Activated T-helper 1 cell treated with anti-CD3 and anti-CD28 coated beads, Interleukin-2, amount 50 U/mL, for 16 hours (primary cell): ENCODE data around the gene ANKRD33B.

ENCODE experiments used
- DNase-seq, 2 donors: peaks; one replicate each; pipeline ENCODE4 v3.0.0-alpha.2; 2020; ENCODE audit warnings: low read depth in 1 of 2, low spot score in 1 of 2

ANKRD33B gene

GRCh38 chr5:10673017-10673389, 109.1 kb downstream of the ANKRD33B start:
- no peak for DNase-seq

- no peak for DNase-seq
Measured at GRCh38 chr5:10673407-10673806, 109.5 kb downstream of the ANKRD33B start.

- no peak for DNase-seq
Measured at GRCh38 chr5:10674096-10674495, 110.2 kb downstream of the ANKRD33B start.

GRCh38 chr5:10674582-10674981, 110.7 kb downstream of the ANKRD33B start:
- no peak for DNase-seq

GRCh38 chr5:10675177-10675700, 111.4 kb downstream of the ANKRD33B start:
- no peak for DNase-seq

GRCh38 chr5:10676224-10676623, 112.4 kb downstream of the ANKRD33B start:
- no peak for DNase-seq

- no peak for DNase-seq
Measured at GRCh38 chr5:10676946-10677345, 113.1 kb downstream of the ANKRD33B start.

- no peak for DNase-seq
Measured at GRCh38 chr5:10677533-10677932, 113.7 kb downstream of the ANKRD33B start.

GRCh38 chr5:10678244-10678643, 114.4 kb downstream of the ANKRD33B start:
- DNase-seq, result no peak

GRCh38 chr5:10679336-10679988, 115.6 kb downstream of the ANKRD33B start:
- no peak for DNase-seq

- DNase-seq, result no peak
Measured at GRCh38 chr5:10680876-10681481, 117.1 kb downstream of the ANKRD33B start.

GRCh38 chr5:10681731-10682679, 118.1 kb downstream of the ANKRD33B start:
- no peak for DNase-seq

- DNase-seq, result no peak
Measured at GRCh38 chr5:10682801-10683525, 119.1 kb downstream of the ANKRD33B start.

- no peak for DNase-seq
Measured at GRCh38 chr5:10684303-10685086, 120.6 kb downstream of the ANKRD33B start.

- DNase-seq, result no peak
Measured at GRCh38 chr5:10685115-10685521, 121.2 kb downstream of the ANKRD33B start.

- DNase-seq, result no peak
Measured at GRCh38 chr5:10686890-10687289, 123.0 kb downstream of the ANKRD33B start.

GRCh38 chr5:10688651-10689171, 124.8 kb downstream of the ANKRD33B start:
- DNase-seq, result no peak

- DNase-seq, result no peak
Measured at GRCh38 chr5:10689391-10690081, 125.7 kb downstream of the ANKRD33B start.
